ENCODE measurements around the gene GTSF1L.

The GTSF1L gene

DNA sequence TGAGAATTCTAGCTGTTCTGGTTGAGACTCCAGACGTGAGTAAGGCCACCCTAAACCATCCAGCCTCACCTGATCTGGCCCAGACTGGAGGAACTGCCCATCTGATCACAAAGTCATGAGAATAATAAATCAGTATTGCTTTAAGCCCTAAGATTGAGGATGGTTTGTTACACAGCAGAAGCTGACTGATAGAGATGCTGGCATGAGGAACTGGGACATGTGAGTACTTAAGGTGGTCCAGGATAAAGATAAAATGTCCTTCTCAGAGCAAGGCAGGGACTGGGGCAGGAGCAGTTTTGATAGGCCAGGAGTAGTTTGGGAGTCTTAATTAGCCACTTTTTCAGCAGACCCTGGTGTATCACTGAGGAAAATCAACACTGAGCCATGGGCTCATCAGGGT, 6.8 kb downstream of the GTSF1L start:
- H3K27ac ChIP-seq = no peak overlapping the region
- DNase-seq (ENCODE audit: low read depth, low spot score) = no peak

DNA sequence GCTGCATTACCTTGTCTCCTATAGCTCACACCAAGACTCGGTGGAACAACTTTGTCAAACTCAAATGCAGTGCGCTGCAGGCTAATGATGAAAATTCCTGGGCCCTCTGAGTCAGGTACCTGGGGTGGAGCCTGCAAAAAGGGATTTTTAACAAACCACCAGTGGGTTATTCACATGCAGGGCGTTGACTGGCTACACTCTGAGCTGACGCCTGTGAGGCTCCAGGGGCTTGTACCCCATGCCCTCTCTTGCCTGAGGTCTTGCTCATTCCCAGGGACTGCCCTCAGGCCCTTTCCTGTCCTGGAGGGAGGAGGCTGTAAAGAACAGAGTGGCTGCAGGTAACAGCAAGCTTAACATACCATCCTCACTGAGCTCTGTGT, 9.2 kb downstream of the GTSF1L start:
- DNase-seq (ENCODE audit: low read depth, low spot score) = no peak
- H3K27ac ChIP-seq = no peak overlapping the region

DNA sequence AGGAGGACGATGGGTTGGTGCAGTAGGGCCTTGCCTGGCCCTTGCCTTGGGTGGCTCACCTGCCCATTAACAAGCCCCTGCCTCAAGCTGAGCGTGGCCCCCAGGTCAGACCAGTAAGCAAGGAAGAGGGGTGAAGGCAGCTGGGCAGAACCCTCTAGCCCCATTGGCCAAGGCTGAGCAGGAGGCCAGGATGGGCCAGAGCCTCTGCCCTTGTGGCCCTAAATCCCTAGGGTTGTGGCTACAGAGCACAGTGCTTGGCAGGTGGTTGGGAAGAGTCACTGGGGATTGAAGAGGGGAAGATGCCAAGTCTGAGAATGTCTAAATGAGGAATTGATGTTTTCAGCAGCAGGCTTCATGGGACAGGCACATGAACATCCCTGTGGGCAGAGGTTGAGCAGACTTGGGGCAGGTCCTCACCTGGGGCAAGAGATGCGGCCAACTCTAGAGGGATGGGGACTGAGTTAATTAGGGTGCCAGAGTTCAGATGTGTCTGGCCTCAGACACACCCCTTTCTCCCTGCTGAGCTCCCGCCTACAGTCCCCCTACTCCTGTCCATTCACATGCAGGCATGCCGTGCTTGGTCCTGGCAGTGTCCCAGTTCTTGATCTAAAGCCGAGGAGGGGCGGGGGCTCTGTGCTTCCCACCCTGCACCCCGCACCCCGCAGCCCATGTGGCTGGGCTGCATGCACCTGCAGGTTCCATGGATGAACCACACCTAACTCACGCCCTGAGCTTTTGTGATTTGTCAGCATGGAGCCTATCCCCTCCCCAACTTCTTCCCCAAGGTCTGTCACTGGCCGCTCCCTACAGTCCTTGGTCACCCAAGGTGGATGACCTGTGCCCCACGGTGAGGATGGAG, 9.8 kb downstream of the GTSF1L start:
- DNase-seq (ENCODE audit: low read depth, low spot score) = no peak
- no peak overlapping the region for H3K27ac ChIP-seq

DNA sequence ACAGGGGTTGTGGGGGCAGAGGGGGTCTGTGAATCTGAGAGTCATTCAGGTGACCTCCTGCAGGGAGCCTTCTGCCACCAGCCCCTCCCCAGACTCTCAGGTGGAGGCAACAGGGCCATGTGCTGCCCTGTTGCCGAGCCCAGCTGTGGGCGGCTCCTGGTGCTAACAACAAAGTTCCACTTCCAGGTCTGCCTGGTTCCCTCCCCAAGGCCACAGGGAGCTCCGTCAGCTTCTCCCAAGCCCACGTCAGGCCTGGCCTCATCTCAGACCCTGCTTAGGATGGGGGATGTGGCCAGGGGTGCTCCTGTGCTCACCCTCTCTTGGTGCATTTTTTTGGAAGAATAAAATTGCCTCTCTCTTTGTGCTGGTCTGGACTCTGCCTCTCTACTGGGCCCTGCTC, 10.7 kb downstream of the GTSF1L start:
- no peak overlapping the region for H3K27ac ChIP-seq
- no peak for DNase-seq (ENCODE audit: low read depth, low spot score)

DNA sequence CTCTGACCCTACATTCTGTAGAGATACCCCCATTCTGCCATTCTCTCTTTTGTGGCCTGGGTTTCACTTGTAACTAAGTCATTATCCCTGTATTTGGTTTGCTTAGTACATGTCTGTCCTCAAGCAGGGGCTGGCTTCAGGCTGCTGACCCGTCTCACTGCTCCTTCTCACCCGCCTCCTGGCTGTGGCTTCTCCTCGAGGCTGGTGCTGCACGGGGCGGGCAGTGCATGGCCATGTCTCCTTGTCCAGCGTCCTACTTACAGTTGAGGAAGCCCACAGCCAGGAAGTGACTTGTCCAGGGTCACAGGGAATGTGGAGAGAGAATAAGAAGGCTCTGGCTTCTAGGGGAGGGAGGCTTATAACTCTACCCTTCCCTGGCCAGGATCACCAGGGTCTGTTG, 11.3 kb downstream of the GTSF1L start:
- H3K27ac ChIP-seq = no peak overlapping the region
- no peak for DNase-seq (ENCODE audit: low read depth, low spot score)

DNA sequence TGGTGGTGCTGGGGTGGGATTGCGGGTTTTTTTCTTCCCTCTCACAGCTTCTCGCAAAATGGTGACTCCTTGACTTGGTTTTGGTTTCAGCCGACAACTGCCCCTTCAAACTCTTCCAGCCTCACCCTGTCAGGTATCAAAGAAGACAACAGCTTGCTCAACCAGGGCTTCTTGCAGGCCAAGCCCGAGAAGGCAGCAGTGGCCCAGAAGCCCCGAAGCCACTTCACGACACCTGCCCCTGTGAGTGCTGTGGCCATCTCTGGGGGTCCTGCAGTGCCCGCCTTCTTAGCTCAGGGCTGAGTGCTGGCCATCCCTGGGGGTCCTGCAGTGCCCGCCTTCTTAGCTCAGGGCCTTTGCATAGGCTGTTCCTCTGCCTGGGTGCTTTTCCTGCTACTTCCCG, 11.8 kb downstream of the GTSF1L start:
- no peak for DNase-seq (ENCODE audit: low read depth, low spot score)
- H3K27ac ChIP-seq = no peak overlapping the region

DNA sequence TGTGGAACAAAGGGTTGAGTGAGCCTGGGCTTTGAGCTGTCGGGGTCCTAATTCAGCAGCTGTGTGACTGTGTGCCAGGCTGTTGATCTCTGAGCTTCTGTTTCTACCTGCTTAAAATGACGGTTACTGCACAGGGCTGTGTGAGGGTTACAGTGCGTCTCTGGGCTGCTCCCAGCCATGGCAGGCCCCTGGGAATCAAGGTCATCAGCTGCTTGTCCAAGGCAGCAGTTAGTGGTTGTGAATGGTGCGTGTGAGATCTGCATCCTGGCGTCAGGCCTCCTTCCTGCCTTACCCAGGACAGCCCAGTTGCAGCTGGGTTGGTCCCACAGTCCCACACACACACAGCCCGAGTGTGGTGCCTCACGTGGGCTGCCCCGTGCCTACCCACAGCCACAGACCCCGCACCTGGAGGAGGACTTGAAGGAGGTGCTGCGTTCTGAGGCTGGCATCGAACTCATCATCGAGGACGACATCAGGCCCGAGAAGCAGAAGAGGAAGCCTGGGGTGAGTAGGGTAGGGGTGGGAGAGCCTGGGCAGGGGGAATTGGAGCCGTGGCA, 15.6 kb downstream of the GTSF1L start:
- H3K27ac ChIP-seq = no peak overlapping the region
- no peak for DNase-seq (ENCODE audit: low read depth, low spot score)

DNA sequence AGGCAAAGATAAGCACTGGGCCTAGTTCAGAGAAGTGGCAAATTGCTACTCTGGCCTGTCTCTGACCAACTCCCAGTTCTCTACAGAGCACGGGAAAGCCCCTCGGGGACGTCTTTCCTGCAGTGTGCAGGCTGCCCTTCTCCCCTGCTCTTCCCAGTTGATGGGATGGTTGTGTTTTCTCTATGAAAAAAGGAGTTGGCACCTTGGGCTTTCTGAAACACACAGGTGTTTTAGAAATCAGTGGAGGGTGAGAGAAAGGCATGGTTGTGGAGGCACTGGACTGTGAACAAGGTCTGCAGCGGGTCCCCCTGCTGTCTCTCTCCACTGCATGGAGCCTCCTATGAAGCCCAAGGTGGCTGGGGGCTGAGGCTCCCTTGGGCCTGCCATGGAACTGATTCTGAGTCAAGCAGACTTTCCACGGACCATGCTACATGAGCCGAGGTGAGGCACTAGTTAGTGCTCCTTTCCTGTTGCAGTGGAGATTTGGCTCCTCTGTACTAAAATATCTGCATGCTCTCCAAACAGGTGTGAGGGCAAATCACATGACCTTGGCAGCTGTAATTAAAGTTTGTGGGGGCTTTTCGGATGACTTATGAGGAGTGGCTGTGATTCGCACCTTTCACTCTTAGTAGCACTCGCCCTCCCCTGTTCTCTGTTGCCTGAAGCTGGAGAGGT, 16.3 kb downstream of the GTSF1L start:
- no peak for DNase-seq (ENCODE audit: low read depth, low spot score)
- no peak overlapping the region for H3K27ac ChIP-seq

DNA sequence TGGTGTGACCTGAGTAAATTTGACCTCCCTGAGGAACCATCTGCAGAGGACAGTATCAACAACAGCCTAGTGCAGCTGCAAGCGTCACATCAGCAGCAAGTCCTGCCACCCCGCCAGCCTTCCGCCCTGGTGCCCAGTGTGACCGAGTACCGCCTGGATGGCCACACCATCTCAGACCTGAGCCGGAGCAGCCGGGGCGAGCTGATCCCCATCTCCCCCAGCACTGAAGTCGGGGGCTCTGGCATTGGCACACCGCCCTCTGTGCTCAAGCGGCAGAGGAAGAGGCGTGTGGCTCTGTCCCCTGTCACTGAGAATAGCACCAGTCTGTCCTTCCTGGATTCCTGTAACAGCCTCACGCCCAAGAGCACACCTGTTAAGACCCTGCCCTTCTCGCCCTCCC, 24.3 kb downstream of the GTSF1L start:
- no peak for DNase-seq (ENCODE audit: low read depth, low spot score)
- no peak overlapping the region for H3K27ac ChIP-seq

DNA sequence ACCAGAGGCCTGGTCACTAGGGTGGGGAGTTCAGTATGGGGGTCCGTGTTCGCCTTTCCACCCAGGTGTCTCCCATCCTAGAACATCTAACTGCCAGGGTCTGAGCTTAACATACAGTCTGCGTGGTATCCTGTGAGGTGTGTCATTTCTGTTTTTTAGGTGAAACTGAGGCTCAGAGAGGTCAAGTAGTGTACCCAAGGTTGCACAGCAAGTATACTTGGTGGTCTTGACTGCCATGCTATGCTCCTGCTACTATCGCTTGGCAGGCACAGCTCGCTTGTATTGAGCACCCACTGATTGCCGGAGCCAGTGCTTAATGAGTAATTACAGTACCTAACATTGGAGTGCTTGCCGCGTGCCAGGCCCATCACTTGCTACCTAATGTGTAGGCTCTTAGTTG, 26.2 kb downstream of the GTSF1L start:
- DNase-seq (ENCODE audit: low read depth, low spot score) = no peak
- no peak overlapping the region for H3K27ac ChIP-seq

DNA sequence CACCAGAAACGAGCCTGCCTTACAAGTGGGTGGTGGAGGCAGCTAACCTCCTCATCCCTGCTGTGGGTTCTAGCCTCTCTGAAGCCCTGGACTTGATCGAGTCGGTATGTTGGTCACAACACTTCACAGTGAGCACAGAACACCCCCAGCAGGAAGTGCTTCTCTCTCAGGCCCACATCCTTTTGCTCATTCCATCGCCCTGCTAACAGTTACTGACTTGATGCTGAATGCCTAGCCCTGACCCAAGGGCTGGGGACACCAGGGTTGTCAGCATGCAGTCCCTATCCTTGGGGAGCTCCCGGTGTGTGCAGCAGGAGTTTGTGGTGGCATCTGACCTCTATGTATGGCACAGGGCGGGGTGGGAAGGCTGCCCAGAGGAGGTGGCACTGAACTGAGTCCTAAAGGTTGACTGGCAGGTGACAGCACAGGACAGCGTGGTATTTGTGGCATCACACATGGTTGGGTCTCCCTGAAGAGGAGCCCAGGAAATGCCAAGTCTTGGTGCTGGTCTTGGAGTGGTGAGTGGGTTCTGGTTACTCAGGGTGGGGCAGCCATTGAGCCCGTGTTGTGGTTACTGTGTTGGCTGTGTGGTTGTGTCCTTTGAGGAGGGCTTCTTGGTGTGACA, 26.7 kb downstream of the GTSF1L start:
- DNase-seq (ENCODE audit: low read depth, low spot score) = no peak
- no peak overlapping the region for H3K27ac ChIP-seq

DNA sequence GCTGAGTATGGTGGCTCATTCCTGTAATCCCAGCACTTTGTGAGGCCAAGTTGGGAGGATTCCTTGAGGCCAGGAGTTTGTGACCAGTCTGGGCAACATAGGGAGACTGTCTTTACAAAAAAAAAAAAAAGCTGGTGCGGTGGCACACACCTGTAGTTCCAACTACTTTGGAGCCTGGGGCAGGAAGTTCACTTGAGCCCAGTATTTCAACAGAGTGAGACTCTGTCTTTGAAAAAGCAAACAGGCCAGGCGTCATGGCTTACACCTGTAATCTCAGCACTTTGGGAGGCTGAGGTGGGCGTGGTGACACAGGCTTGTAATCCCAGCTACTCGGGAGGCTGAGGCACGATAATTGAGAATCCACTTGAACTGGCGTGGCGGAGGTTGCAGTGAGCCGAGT, 31.2 kb downstream of the GTSF1L start:
- H3K27ac ChIP-seq = no peak overlapping the region
- no peak for DNase-seq (ENCODE audit: low read depth, low spot score)

DNA sequence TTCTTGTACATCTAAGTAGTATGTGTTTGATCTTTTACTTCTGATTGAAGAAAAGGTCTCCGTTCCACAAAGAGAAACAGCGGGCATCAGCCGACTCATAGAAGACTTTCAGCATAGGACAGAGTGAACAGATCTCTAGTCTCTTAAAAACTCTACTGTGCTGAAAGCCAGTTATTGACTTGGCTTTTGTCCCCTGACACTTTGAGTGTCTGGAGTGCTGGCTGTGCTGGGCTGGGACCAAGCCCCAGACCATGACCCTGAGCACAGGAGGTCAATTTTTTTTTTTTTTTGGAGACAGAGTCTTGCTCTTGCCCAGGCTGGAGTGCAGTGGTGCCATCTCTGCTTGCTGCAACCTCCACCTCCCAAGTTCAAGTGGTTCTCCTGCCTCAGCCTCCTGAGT, 32.0 kb downstream of the GTSF1L start:
- no peak for DNase-seq (ENCODE audit: low read depth, low spot score)
- no peak overlapping the region for H3K27ac ChIP-seq

DNA sequence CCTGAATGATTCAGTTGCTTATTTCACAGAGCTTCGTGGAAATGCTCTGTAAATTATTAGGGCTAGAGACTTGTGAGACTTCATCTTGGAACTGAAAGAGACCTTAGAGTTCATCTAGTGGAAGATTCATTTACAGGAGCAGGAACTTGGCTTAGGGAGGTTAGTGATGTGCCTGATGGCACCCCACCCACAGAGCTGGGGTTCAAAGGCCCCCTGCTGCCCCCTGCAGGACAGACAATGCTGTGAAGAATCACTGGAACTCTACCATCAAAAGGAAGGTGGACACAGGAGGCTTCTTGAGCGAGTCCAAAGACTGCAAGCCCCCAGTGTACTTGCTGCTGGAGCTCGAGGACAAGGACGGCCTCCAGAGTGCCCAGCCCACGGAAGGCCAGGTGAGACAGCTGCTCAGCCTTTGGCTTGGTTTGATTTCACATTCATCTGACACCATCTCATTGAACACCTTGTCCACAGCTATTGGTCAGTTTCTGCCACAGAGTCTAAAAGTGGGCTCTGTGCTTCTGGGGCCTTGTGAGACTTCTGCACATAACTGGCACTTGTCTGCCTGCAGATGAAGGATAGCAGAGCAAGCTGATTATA, 34.8 kb downstream of the GTSF1L start:
- no peak overlapping the region for H3K27ac ChIP-seq
- DNase-seq (ENCODE audit: low read depth, low spot score) = no peak

DNA sequence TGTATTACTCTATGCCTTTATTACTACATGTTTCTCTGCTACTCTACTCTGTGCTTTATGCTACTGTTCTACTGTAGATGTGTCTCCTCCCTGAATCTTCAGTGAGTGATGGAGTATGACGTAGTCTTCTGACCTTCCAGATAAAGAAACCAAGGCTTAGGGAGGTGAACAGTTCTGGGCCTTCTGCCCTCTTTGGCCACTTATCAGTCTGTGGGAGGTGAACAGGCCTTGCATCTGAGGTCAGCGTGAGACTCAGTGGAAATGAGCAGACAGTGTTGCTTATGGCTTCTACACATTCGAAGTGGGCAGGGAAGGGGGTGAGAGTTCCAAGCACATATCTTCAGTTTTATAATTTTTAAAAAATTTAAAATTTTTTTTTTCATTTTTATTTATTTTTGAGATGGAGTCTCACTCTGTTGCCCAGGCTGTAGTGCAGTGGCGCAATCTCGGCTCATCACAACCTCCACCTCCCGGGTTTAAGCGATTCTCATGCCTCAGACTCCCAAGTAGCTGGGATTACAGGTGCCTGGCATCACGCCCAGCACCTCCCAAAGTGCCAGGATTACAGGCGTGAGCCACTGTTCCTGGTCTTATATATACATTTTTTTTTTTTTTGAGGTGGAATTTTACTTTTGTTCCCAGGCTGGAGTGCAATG, 35.7 kb downstream of the GTSF1L start:
- no peak for DNase-seq (ENCODE audit: low read depth, low spot score)
- no peak overlapping the region for H3K27ac ChIP-seq

DNA sequence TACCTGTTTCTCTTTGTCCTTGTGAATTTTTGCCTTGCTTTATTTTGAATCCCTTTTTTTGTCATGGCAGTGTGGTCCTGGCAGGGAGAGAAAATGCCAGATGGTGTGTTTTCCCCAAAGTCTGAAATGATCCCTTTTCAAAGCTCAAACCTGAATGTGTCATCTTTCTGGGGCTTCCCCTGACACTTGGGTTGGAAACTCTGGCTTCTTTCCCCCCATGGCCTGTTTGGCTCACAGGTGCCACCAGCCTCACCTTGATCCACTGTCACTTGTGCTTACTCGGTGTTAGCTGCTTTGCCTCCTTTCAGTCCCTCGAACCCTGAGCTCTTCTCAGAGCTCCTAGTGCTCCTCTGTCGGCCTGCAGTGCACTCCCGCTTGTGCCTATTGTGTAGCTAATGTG, 37.6 kb downstream of the GTSF1L start:
- DNase-seq (ENCODE audit: low read depth, low spot score) = no peak
- H3K27ac ChIP-seq = no peak overlapping the region

DNA sequence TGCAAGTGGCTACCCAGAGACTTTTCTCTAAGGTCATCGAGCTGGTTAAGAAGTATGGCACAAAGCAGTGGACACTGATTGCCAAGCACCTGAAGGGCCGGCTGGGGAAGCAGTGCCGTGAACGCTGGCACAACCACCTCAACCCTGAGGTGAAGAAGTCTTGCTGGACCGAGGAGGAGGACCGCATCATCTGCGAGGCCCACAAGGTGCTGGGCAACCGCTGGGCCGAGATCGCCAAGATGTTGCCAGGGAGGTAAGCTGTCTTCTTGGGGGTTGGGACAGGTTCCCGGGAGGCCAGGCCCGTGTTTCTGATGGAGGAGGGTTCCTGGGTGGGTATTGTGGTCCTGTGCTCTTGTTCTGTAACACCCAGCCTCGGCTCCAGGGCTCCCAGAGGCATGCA, 40.0 kb downstream of the GTSF1L start:
- H3K27ac ChIP-seq = no peak overlapping the region
- no peak for DNase-seq (ENCODE audit: low read depth, low spot score)

DNA sequence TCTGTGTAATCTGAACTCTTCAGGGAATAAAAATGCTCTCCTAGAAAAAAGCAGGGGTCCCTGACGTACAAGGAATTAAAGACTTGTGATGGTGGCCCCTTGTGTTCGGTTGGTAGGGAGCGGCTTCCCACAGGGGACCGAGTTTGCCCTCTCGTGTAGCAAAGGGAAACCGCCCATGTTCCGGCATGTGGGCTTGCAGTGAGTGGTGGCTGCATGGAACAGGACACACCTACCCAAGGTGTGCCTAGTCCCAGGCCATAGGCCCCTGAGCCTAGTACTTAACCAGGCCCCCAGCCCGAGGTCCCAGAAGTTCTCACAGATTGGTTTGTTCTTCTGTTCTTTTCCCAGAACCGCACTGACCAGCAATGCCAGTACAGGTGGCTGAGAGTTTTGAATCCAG, 44.4 kb downstream of the GTSF1L start:
- DNase-seq (ENCODE audit: low read depth, low spot score) = no peak

DNA sequence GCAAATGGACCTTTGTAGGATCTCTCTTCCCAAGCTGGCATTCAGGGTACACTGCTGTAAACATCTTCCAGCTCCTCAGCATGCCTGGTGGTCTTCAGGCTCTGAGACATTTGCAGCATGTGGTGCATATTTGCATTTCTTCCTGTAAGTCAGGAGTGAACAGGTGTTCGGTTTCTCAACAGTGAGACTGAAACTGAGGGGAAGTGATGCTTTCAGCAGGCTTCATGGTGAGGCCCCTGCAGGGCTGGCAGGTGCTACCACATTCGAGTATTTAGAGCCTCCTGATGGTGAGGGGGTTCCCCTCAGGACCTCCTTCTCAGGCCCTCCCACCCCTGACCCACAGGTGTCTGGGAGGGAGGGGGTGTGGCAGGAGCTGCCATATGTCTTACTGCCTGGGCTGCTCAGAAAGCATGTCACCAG, 44.8 kb downstream of the GTSF1L start:
- H3K27ac ChIP-seq = no peak overlapping the region
- no peak for DNase-seq (ENCODE audit: low read depth, low spot score)

More for the DNA sequence above, 44.4 kb downstream of the GTSF1L start:
- H3K27ac ChIP-seq = no peak overlapping the region

DNA sequence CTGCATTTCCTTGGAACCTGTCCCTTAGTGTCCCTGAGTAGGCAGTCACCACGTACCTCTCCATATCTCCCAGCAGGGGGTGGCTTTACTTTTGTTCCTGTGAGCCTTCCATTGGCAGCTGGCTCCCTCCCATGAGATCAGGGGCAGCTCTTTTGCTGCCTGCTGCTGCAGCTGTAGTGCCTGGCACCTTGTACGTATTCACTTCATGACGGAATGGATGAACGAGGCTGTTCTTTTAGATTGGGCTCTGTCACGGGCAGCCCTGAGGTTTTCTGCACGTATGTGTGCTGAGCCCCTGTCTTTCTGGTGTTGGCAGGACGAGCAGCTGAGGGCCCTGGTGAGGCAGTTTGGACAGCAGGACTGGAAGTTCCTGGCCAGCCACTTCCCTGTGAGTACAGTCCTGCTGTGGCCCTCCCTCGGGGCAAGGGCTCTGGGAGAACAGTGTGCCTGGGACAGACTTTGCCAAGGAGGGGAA, 45.3 kb downstream of the GTSF1L start:
- no peak overlapping the region for H3K27ac ChIP-seq
- DNase-seq (ENCODE audit: low read depth, low spot score) = no peak

Measured in epithelial cell of prostate (primary cell).